Measurements from ENCODE around the gene BICDL2.

The BICDL2 gene

DNA sequence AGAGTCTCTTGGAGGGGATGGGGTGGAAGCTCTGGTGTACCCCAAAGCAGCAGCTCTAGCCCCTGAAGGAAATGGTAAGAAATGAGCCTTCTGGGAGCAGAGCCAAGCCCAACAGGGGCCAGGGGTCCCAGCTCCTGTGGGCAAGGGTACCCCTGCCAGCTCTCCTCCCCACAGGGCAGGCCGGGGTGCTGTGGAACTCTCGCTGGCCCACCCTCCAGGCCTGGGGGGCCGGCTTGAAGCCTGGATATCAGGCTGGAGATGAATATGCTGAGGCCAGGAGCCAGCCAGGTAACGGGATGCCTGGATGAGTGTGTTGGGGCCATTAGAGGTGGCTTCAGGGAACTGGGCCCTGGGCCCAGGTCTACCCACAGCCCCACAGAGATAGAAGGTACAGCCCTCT is 36.2 kb downstream of the BICDL2 start:
- TF ChIP-seq, protein P1, sequence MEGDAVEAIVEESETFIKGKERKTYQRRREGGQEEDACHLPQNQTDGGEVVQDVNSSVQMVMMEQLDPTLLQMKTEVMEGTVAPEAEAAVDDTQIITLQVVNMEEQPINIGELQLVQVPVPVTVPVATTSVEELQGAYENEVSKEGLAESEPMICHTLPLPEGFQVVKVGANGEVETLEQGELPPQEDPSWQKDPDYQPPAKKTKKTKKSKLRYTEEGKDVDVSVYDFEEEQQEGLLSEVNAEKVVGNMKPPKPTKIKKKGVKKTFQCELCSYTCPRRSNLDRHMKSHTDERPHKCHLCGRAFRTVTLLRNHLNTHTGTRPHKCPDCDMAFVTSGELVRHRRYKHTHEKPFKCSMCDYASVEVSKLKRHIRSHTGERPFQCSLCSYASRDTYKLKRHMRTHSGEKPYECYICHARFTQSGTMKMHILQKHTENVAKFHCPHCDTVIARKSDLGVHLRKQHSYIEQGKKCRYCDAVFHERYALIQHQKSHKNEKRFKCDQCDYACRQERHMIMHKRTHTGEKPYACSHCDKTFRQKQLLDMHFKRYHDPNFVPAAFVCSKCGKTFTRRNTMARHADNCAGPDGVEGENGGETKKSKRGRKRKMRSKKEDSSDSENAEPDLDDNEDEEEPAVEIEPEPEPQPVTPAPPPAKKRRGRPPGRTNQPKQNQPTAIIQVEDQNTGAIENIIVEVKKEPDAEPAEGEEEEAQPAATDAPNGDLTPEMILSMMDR (IDR thresholded peaks at IDR 0.05), result no peak
- no peak for TF ChIP-seq ZFX (IDR thresholded peaks at IDR 0.05; ENCODE audit: borderline replicate concordance)
- no peak overlapping the region for H3K27ac ChIP-seq

- no peak overlapping the region for H3K27ac ChIP-seq
- TF ChIP-seq, protein P1 (IDR thresholded peaks at IDR 0.05), result no peak
- TF ChIP-seq ZFX (IDR thresholded peaks at IDR 0.05; ENCODE audit: borderline replicate concordance), result no peak
These were observed 36.8 kb downstream of the BICDL2 start for GRCh38 chr16:2999929-3000328.

DNA sequence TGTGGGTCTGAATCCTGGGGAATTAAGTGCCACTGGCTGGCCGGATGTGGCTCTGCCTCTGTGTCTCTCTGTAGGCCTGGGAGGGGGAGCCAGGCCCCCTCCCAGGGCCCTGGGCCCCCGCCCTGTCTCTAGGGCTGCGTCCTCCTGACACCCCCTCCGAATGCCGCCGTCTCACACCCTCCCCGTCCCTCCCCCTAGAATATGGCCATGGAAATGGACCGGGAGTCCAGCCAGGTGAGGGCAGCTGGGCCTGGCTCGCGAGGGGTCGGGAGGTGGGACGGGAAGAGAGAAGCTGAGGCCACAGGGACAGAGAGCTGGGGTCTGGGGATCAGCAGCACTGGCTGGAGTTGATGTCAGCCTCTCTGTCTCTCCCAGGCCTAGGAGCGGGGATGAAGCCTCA is 40.4 kb downstream of the BICDL2 start:
- TF ChIP-seq, protein P1 (IDR thresholded peaks at IDR 0.05), result no peak
- TF ChIP-seq ZFX (IDR thresholded peaks at IDR 0.05; ENCODE audit: borderline replicate concordance), result no peak
- no peak overlapping the region for H3K27ac ChIP-seq

- TF ChIP-seq, protein P1 (IDR thresholded peaks at IDR 0.05), result no peak
- no peak for TF ChIP-seq ZFX (IDR thresholded peaks at IDR 0.05; ENCODE audit: borderline replicate concordance)
- H3K27ac ChIP-seq, result no peak overlapping the region
These were observed 44.2 kb downstream of the BICDL2 start for GRCh38 chr16:2992383-2993081.

DNA sequence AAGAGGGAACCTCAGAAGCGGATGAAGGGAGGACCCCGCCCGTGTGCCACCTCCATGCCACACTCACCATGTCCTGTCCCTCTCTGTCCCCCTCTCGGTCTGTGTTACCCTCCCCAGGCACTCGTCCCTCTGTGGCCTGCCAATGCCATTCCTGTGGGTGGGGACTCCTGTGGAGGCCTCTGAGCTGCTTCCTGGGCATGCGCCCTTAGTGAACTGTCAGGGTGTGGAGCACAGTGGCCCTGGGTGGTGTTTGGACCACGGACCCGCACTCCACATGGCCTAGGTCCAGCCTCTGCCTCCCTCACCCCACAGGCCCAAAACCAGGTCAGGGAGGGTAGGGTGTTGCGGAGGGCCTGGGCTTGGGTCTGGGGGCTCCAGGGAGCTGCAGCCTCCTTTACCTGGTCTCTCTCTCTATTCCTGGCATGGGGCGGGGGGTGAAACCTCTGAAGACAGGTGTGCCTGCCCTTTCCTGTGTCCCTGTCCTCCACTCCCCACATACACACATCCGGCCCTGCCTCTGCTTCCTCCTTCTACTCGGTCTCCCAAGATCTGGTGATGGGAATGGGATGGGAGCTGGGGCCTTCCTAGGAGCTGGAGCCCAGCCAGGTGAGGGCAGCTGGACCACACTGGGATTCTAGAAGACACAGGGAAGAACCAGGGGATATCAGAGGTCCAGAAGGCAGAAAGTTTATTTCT is 45.0 kb downstream of the BICDL2 start:
- TF ChIP-seq, protein P1 (IDR thresholded peaks at IDR 0.05), result no peak
- H3K27ac ChIP-seq, result no peak overlapping the region

- TF ChIP-seq ZFX (IDR thresholded peaks at IDR 0.05; ENCODE audit: borderline replicate concordance), result no peak
- TF ChIP-seq, protein P1 (IDR thresholded peaks at IDR 0.05), result no peak
- no peak overlapping the region for H3K27ac ChIP-seq
These were observed 45.9 kb downstream of the BICDL2 start for GRCh38 chr16:2990891-2991290.

DNA sequence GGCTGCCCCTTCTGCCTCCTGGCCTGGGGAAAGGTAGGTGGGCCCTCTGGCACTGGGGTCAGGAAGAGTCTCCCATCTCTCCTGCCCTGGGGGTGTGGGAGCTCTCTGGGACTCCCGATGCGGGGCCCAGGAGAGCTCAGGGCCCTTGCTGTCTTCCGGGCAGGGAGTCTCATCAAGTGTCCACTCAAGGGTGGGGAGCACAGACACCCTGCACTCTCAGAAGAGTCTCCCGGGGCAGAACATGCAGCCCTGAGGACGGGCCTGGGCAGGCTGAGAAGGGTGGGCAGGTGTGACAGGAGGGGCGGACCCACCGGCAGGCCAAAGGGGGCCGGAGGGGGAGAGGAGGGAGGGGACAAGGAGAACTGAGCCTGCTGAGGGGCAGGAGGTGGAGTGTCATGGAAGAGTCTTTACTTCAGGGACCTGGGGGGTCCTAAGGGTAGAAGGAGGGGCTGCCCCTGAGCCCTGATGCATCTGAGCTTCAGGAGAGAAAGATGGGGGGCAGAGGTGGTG is 48.1 kb downstream of the BICDL2 start:
- H3K27ac ChIP-seq, result no peak overlapping the region
- TF ChIP-seq, protein P1 (IDR thresholded peaks at IDR 0.05), result no peak
- no peak for TF ChIP-seq ZFX (IDR thresholded peaks at IDR 0.05; ENCODE audit: borderline replicate concordance)

Data from 22Rv1 (cell line).